HepG2 (cell line): ENCODE data around the gene CLIP2. TPM values are rescaled to one million over a fixed set of nuclear protein-coding genes. Genes with fewer than 3 reads are reported as not detected.
A peak's percentile ranks its signal among the peaks of the same experiment; 100 is the strongest.

Experiments used
- DMTF1 ChIP-seq: sonication (generic); formaldehyde crosslinking; IDR thresholded peaks from 2 replicates; pipeline ENCODE4 v1.4.0; 2020; ENCODE audit warnings: mild to moderate bottlenecking, missing genetic modification reagents
- FUBP1 ChIP-seq: sonication (generic); formaldehyde crosslinking; IDR thresholded peaks from 2 replicates; pipeline ENCODE4 v1.5.1; 2020; ENCODE audit warnings: missing genetic modification reagents, mild to moderate bottlenecking, borderline replicate concordance
- HCFC1 ChIP-seq: fragments of 150-350 bp; IDR thresholded peaks from 2 replicates; pipeline ENCODE4 v1.6.1; 2014; ENCODE audit warnings: low read depth, low read length
- HOXD1 ChIP-seq: sonication (generic); formaldehyde crosslinking; IDR thresholded peaks from 2 replicates; pipeline ENCODE4 v1.5.0; 2020; ENCODE audit warnings: missing genetic modification reagents
- KMT2B ChIP-seq: IDR thresholded peaks from 2 replicates; pipeline ENCODE4 v1.6.1; 2016; ENCODE audit warnings: missing genetic modification reagents, missing compliant biosample characterization
- RNF219 ChIP-seq: sonication (generic); formaldehyde crosslinking; IDR thresholded peaks from 2 replicates; pipeline ENCODE4 v1.5.0; 2020; ENCODE audit warnings: mild to moderate bottlenecking, missing genetic modification reagents
- SCMH1 ChIP-seq: sonication (generic); formaldehyde crosslinking; IDR thresholded peaks from 2 replicates; pipeline ENCODE4 v1.9.0; 2021; ENCODE audit warnings: missing genetic modification reagents, mild to moderate bottlenecking, borderline replicate concordance
- SMAD3 ChIP-seq: sonication (generic); formaldehyde crosslinking; IDR thresholded peaks from 2 replicates; pipeline ENCODE4 v1.4.0; 2020; ENCODE audit warnings: missing genetic modification reagents
- SNAI1 ChIP-seq: sonication (generic); formaldehyde crosslinking; IDR thresholded peaks from 2 replicates; pipeline ENCODE4 v1.5.0; 2020; ENCODE audit warnings: mild to moderate bottlenecking, missing genetic modification reagents, borderline replicate concordance
- SP4 ChIP-seq: sonication (generic); formaldehyde crosslinking; IDR thresholded peaks from 2 replicates; pipeline ENCODE4 v1.8.1; 2023; ENCODE audit warnings: mild to moderate bottlenecking, missing genetic modification reagents
- TFDP1 ChIP-seq: IDR thresholded peaks from 2 replicates; pipeline ENCODE4 v1.6.1; 2016; ENCODE audit warnings: missing compliant biosample characterization, missing genetic modification reagents, borderline replicate concordance
- XRCC5 ChIP-seq: fragments of 200-400 bp; formaldehyde crosslinking; optimal IDR thresholded peaks from 2 replicates; pipeline ENCODE3; 2017; ENCODE audit warnings: mild to moderate bottlenecking, low read length
- ZBTB1 ChIP-seq: sonication (generic); formaldehyde crosslinking; IDR thresholded peaks from 2 replicates; pipeline ENCODE4 v1.4.0; 2020; ENCODE audit warnings: missing genetic modification reagents, borderline replicate concordance
- ZBTB3 ChIP-seq: sonication (generic); formaldehyde crosslinking; IDR thresholded peaks from 2 replicates; pipeline ENCODE4 v1.4.0; 2020; ENCODE audit warnings: low read depth, mild to moderate bottlenecking, moderate library complexity, missing genetic modification reagents, borderline replicate concordance
- ZNF143 ChIP-seq: sonication (generic); formaldehyde crosslinking; IDR thresholded peaks from 2 replicates; pipeline ENCODE4 v1.4.0; 2020; ENCODE audit warnings: missing genetic modification reagents
- ZNF30 ChIP-seq: sonication (generic); formaldehyde crosslinking; IDR thresholded peaks from 2 replicates; pipeline ENCODE4 v1.5.0; 2020; ENCODE audit warnings: mild to moderate bottlenecking, missing genetic modification reagents
- ZNF333 ChIP-seq: sonication (generic); formaldehyde crosslinking; IDR thresholded peaks from 2 replicates; pipeline ENCODE4 v1.4.0; 2020; ENCODE audit warnings: mild to moderate bottlenecking, missing genetic modification reagents, borderline replicate concordance
- ZNF367 ChIP-seq: sonication (generic); formaldehyde crosslinking; IDR thresholded peaks from 2 replicates; pipeline ENCODE4 v1.4.0; 2020; ENCODE audit warnings: missing genetic modification reagents, borderline replicate concordance
- ZNF550 ChIP-seq: sonication (generic); formaldehyde crosslinking; IDR thresholded peaks from 2 replicates; pipeline ENCODE4 v1.4.0; 2020; ENCODE audit warnings: mild to moderate bottlenecking, missing genetic modification reagents, borderline replicate concordance
- ZNF709 ChIP-seq: sonication (generic); formaldehyde crosslinking; IDR thresholded peaks from 2 replicates; pipeline ENCODE4 v1.5.0; 2020; ENCODE audit warnings: mild to moderate bottlenecking, missing genetic modification reagents
- ZZZ3 ChIP-seq: sonication (generic); formaldehyde crosslinking; IDR thresholded peaks from 2 replicates; pipeline ENCODE4 v1.4.0; 2020; ENCODE audit warnings: missing genetic modification reagents, mild to moderate bottlenecking, borderline replicate concordance
- polyA plus RNA-seq, 8 experiments: library from polyadenylated mRNA; depleted of rRNA in 3 of 8; stranded (reverse) in 7 of 8; unstranded in 1 of 8; fragments of >200 nt; fragmentation: Illumina TruSeq in 4 of 8; extraction: Trizol in 4 of 8; gene quantifications; 2 replicates each; pipeline versions ENCODE4 v1.2.1 to v1.2.3, GENCODE V29; 2011 to 2016; ENCODE audit warnings: low read depth in 4 of 8, missing spikeins in 1 of 8, mixed read lengths in 1 of 8; ENCODE audit not compliant: insufficient read depth in 1 of 8
- total RNA-seq, 5 experiments: library from RNA; depleted of rRNA; stranded (reverse); fragments of >200 nt; fragmentation: Illumina TruSeq; extraction: Trizol; gene quantifications; 2 replicates each; pipeline ENCODE4 v1.2.3, GENCODE V29; 2016; ENCODE audit warnings: low read depth in 1 of 5

The CLIP2 gene
- total and polyA plus RNA-seq, 2 of the 13 experiments (the other 11 are each of a cell fraction or from before 2014, with no cell fraction given): 6.5 to 17.4 TPM

DNA sequence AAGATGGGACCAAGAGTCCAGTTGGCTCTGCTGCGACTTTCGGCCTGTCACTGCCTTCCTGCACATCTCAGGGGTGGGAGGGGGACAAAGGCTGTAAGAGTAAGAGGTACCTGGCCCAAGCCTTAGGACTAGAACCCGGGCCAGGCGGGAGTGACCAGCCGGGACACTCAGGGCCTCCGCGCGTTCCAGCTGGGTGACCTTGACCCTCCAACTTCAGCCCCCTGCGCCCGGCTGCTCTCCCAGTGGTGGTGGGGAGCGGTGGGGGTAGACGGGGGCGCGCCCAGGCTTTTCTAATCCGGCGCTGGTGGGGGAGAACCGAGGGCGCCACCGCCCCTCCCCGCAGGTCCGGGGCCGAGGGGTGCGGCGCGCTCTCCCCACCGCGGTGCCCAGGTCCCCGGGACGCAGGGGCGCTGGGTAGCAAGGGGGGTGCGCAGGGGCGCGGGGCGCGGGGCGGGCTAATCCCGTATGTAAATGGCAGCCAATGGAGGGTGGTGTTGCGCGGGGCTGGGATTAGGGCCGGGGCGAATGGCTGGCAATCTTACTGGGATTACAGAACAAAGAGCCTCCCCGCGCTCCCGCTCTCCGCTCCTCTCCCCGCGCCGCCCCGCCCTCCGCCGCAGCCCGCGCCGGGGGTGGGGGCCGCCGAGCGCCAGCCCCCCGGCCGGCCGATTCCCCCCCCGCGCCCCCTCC is 164.3 kb downstream of the CLIP2 start, which contains the start of gene GTF2IRD1 (continued):
- TF ChIP-seq SP4 (no peak; the same call in 1 of the 2 replicates), ZNF709 (no peak), ZBTB3 (CRISPR knock-in tag) (no peak), ZNF550 (no peak), ZBTB1 (CRISPR knock-in tag) (no peak), ZNF30 (CRISPR knock-in tag) (no peak), ZNF143 (no peak), ZNF333 (CRISPR knock-in tag) (no peak), ZNF367 (CRISPR knock-in tag) (no peak), DMTF1 (CRISPR knock-in tag) (0 out of 2 replicates have a peak, but pooled peaks have one; percentile 2), HOXD1 (no peak), SNAI1 (CRISPR knock-in tag) (no peak), ZZZ3 (CRISPR knock-in tag) (no peak), HCFC1 (no peak), FUBP1 (CRISPR knock-in tag) (no peak), SCMH1 (no peak), SMAD3 (CRISPR knock-in tag) (no peak), XRCC5 (no peak), RNF219 (CRISPR knock-in tag) (no peak), TFDP1 (no peak; the same call in 1 of the 2 replicates), KMT2B (no peak)
